Heart left ventricle (tissue), 13 donors: Measurements from ENCODE around the gene EHD2.

ENCODE experiments used
- CTCF ChIP-seq, 12 donors: fragments of 200-600 bp; sonication (generic) in 4 of 12; IDR thresholded peaks; one replicate each; pipeline versions ENCODE4 v1.5.0 to v1.8.0; 2018 to 2022; ENCODE audit warnings: antibody characterized with exemption in 12 of 12, mild to moderate bottlenecking in 5 of 12
- POLR2A ChIP-seq, 2 donors: fragments of 450-650 bp; IDR thresholded peaks; one replicate each; pipeline ENCODE4 v1.6.1; 2017; ENCODE audit warnings: antibody characterized with exemption in 2 of 2, mild to moderate bottlenecking in 2 of 2, moderate library complexity in 2 of 2
- donor health status: ischemic (EF 13 %, LVEDD 7.1; RV severe dilation, severe dysfunction).
- donor health status: DM: no; HTN: yes; CAD: no.
- donor health status: DM: no; HTN: no; CAD: no.
- donor health status: ischemic (EF 25% LVEDD 6.9; RV normal size, moderate dysfunction).
- donor health status: ischemic (EF 25% LVEDD 5.7; RV mildly dilated, moderate dysfunction).
- donor health status: ischemic (EF 35%, LVEDD 5.7; RV mildly dilated, moderate dysfunction).
- donor health status: nonischemic (EF 11% LVEDD 7.7; RV severe dilation, severe dysfunction).
- donor health status: DM: yes; HTN: yes; CAD: no.
- donor health status: PGD.
- donor health status: ischemic (EF 29% LVEDD 5.4; RV normal size, mild dysfunction).
- donor health status: nonischemic (EF 23%, LVEDD 6.1; RV moderate dilation, normal function).

- TF ChIP-seq CTCF (IDR thresholded peaks at IDR 0.05) (no peak), POLR2A (IDR thresholded peaks at IDR 0.05) (no peak)
Observed at GRCh38 chr19:47757617-47758442, 44.6 kb downstream of the EHD2 start.
